Calu3 (cell line): ENCODE measurements around the gene ERC2. TPM values are rescaled to one million over a fixed set of nuclear protein-coding genes. Genes with fewer than 3 reads are reported as not detected.

ENCODE experiments used
- BruUV-seq: library from RNA; stranded (reverse); fragments of 400-500 nt; replicated peaks from 2 replicates; lab custom pipeline; 2021; lab: Mats Ljungman, UMichigan
- CTCF ChIA-PET: fragments of 300-600 bp; sonication (Branson Sonifier 250); formaldehyde crosslinking; loops from one replicate; lab custom pipeline; 2022; ENCODE audit warnings: antibody characterized with exemption; lab: Charles Lee
- DNase-seq: peaks from one replicate; pipeline ENCODE4 v3.0.0; 2022
- H3K27ac Mint-ChIP-seq: one replicate; pipeline ENCODE4 v1.8.0; 2022; ENCODE audit warnings: mixed read lengths; ENCODE audit not compliant: unreplicated experiment
- H3K27me3 Mint-ChIP-seq: one replicate; pipeline ENCODE4 v1.8.0; 2022; ENCODE audit warnings: mixed read lengths; ENCODE audit not compliant: unreplicated experiment
- H3K36me3 Mint-ChIP-seq: one replicate; pipeline ENCODE4 v1.8.0; 2022; ENCODE audit warnings: mild to moderate bottlenecking, moderate library complexity, mixed read lengths; ENCODE audit not compliant: insufficient read depth, unreplicated experiment
- H3K4me1 Mint-ChIP-seq: one replicate; pipeline ENCODE4 v1.8.0; 2022; ENCODE audit warnings: mild to moderate bottlenecking, low read depth, mixed read lengths; ENCODE audit not compliant: unreplicated experiment
- H3K4me3 Mint-ChIP-seq: one replicate; pipeline ENCODE4 v1.8.0; 2022; ENCODE audit warnings: mild to moderate bottlenecking, low read depth, moderate library complexity, mixed read lengths; ENCODE audit not compliant: unreplicated experiment
- H3K9me3 Mint-ChIP-seq: one replicate; pipeline ENCODE4 v1.8.0; 2022; ENCODE audit warnings: low read depth, mixed read lengths; ENCODE audit not compliant: unreplicated experiment
- CTCF ChIP-seq: fragments of 200-600 bp; IDR thresholded peaks from one replicate; pipeline ENCODE4 v1.8.0; 2022; ENCODE audit warnings: antibody characterized with exemption; ENCODE audit not compliant: unreplicated experiment
- intact Hi-C: fragments of 100-400 bp; cut with micrococcal nuclease; formaldehyde crosslinking; loops from one replicate; pipeline ENCODE4 v1.10.0; 2022; ENCODE audit not compliant: unreplicated experiment
- total RNA-seq: library from RNA; stranded (reverse); gene quantifications from 2 replicates; pipeline ENCODE4 v1.2.3, GENCODE V29; 2022

The ERC2 gene
- total RNA-seq, 1 experiment from 2014 or later = 0.73 TPM

GRCh38 chr3:55819005-55819404 lies 649.3 kb downstream of the ERC2 start:
- Mint-ChIP-seq H3K9me3 (peaks cover 4% of the 10 kb centered on the region), H3K27me3 (no peaks in the 10 kb centered on the region), H3K27ac (no peak overlapping the region), H3K4me1 (no peaks in the 10 kb centered on the region), H3K4me3 (no peak overlapping the region), H3K36me3 (no peaks in the 10 kb centered on the region)
- no peak for DNase-seq
- CTCF ChIA-PET = no interaction called here
- intact Hi-C loops = no loop called here
- no TSS peak for BruUV-seq
- TF ChIP-seq CTCF = no peak

GRCh38 chr3:55818485-55818884 lies 649.8 kb downstream of the ERC2 start:
- Mint-ChIP-seq H3K36me3 (no peaks in the 10 kb centered on the region), H3K27me3 (no peaks in the 10 kb centered on the region), H3K9me3 (peaks cover 4% of the 10 kb centered on the region), H3K4me3 (no peak overlapping the region), H3K27ac (no peak overlapping the region), H3K4me1 (no peaks in the 10 kb centered on the region)
- CTCF ChIA-PET = no interaction called here
- intact Hi-C loops = no loop called here
- no peak for DNase-seq
- TF ChIP-seq CTCF = no peak
- no TSS peak for BruUV-seq

GRCh38 chr3:55816794-55817576 lies 651.3 kb downstream of the ERC2 start:
- DNase-seq = no peak
- TF ChIP-seq CTCF = no peak
- no TSS peak for BruUV-seq
- H3K4me3 Mint-ChIP-seq = no peak overlapping the region
- CTCF ChIA-PET = no interaction called here
- no peaks in the 10 kb centered on the region for H3K27me3 Mint-ChIP-seq
- H3K36me3 Mint-ChIP-seq = no peaks in the 10 kb centered on the region
- no peaks in the 10 kb centered on the region for H3K4me1 Mint-ChIP-seq
- no peak overlapping the region for H3K27ac Mint-ChIP-seq
- intact Hi-C loops = no loop called here
- H3K9me3 Mint-ChIP-seq = peaks cover 7% of the 10 kb centered on the region

GRCh38 chr3:55815262-55815661 lies 653.0 kb downstream of the ERC2 start:
- TF ChIP-seq CTCF = no peak
- CTCF ChIA-PET = no interaction called here
- Mint-ChIP-seq H3K27ac (no peak overlapping the region), H3K27me3 (no peaks in the 10 kb centered on the region), H3K4me3 (no peak overlapping the region), H3K4me1 (no peaks in the 10 kb centered on the region), H3K9me3 (peaks cover 9% of the 10 kb centered on the region), H3K36me3 (no peaks in the 10 kb centered on the region)
- no peak for DNase-seq
- BruUV-seq = no TSS peak
- intact Hi-C loops = no loop called here
